ENCODE data around the gene DAGLA. TPM values are rescaled to one million over a fixed set of nuclear protein-coding genes. Genes with fewer than 3 reads are reported as not detected.
"Not testable (repeated sequence)": the region's sequence is repeated elsewhere in the genome, so short reads cannot be mapped to it uniquely, and the experiment has no call there.

Gene DAGLA
- total RNA-seq, 6 donors from 2014 or later: 3.0 to 11.0 (median 8.0) TPM

DNA sequence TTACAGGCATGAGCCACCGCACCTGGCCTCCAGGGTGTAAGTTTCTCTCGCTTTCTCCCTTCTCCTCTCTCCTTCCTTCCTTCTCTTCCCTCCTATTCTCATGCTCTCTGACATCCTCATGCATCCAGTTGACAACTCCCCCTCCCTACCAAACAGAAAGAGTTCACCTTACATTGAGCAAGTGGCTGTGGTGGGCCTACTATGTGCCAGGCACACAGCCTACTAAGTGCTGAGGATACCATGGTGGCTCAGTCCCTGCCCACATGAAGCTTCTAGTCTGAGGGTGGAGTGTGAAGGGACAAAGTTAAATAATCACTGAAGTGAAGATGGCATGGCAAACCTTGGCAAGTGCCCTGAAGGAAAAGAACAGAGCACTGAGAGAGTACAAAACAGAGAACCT, 9.6 kb upstream of the DAGLA start:
- TF ChIP-seq POLR2A (IDR thresholded peaks at IDR 0.05) (no peak), EP300 (IDR thresholded peaks at IDR 0.05) (no peak), POLR2AphosphoS5 (IDR thresholded peaks at IDR 0.05) (no peak)
- TF ChIP-seq, protein P1, sequence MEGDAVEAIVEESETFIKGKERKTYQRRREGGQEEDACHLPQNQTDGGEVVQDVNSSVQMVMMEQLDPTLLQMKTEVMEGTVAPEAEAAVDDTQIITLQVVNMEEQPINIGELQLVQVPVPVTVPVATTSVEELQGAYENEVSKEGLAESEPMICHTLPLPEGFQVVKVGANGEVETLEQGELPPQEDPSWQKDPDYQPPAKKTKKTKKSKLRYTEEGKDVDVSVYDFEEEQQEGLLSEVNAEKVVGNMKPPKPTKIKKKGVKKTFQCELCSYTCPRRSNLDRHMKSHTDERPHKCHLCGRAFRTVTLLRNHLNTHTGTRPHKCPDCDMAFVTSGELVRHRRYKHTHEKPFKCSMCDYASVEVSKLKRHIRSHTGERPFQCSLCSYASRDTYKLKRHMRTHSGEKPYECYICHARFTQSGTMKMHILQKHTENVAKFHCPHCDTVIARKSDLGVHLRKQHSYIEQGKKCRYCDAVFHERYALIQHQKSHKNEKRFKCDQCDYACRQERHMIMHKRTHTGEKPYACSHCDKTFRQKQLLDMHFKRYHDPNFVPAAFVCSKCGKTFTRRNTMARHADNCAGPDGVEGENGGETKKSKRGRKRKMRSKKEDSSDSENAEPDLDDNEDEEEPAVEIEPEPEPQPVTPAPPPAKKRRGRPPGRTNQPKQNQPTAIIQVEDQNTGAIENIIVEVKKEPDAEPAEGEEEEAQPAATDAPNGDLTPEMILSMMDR (IDR thresholded peaks at IDR 0.05): no peak

DNA sequence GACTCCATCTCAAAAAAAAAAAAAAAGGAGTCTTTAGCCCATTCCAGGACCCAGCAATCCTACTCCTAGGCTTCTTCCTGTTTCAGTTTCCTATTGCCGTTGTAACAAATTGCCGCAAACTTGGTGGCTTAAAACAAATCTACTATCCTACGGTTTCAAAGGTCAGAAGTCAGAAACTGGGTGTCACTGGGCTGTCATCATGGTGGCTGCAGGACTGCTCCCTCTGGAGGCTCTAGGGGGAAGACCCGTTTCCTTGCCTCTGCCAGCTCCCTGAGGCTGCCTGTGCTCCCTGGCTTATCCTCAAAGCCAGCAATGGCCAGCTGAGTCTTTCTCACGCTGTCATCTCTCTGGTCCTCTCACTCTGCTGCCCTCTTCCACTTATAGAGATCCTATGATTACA, 8.7 kb upstream of the DAGLA start:
- no peaks in the 10 kb centered on the region for H3K4me1 ChIP-seq
- H3K27ac ChIP-seq: no peak overlapping the region
- H3K27me3 ChIP-seq: no peaks in the 10 kb centered on the region
- no peaks in the 10 kb centered on the region for H3K9me3 ChIP-seq
- no peaks in the 10 kb centered on the region for H3K36me3 ChIP-seq
- no peak for DNase-seq
- TF ChIP-seq, protein P1 (IDR thresholded peaks at IDR 0.05): peak in 2 of 6 experiments; percentile 9 to 18
- TF ChIP-seq EP300 (IDR thresholded peaks at IDR 0.05): no peak
- no peak overlapping the region for H3K4me3 ChIP-seq
- 44 to 47% methylated on average over 5 of the region's 5 CpGs for whole genome bisulfite sequencing, 2 donors
- ATAC-seq (ENCODE audit: low FRiP score in 2 of 2): peak in 1 of 2 donors; percentile 76

More for the DNA sequence above, 9.6 kb upstream of the DAGLA start:
- ATAC-seq (ENCODE audit: low FRiP score in 2 of 2) (no peak), DNase-seq (no peak)
- Histone ChIP-seq H3K27ac (no peak overlapping the region), H3K4me3 (no peak overlapping the region), H3K4me1 (no peaks in the 10 kb centered on the region), H3K27me3 (no peaks in the 10 kb centered on the region), H3K36me3 (no peaks in the 10 kb centered on the region), H3K9me3 (no peaks in the 10 kb centered on the region)
- 97% methylated on average over 2 of the region's 2 CpGs for WGBS, 2 donors

DNA sequence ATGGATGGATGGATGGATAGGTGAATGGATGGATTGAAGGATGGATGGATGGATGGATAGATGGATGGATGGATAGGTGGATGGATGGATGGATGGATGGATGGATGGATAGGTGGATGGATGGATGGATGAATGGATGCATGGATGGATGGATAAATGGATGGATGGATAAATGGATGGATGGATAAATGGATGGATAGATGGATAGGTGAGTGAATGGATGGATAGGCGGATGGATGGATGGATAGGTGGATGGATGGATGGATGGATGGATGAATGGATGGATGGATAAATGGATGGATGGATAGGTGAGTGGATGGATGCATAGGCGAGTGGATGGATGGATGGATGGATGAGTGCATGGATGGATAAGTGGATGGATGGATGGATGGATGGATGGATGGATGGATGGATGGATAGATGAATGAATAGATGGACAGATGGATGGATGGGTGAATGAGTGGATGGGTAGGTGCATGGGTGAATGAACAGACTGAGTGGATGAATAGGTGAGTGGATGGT, 6.2 kb upstream of the DAGLA start:
- H3K4me1 ChIP-seq; H3K4me3 ChIP-seq; H3K27me3 ChIP-seq; DNase-seq; ATAC-seq (ENCODE audit: low FRiP score in 2 of 2); H3K36me3 ChIP-seq; H3K9me3 ChIP-seq; H3K27ac ChIP-seq: not testable (repeated sequence)
- 73 to 85% methylated on average over 2 of the region's 2 CpGs for WGBS, 2 donors

DNA sequence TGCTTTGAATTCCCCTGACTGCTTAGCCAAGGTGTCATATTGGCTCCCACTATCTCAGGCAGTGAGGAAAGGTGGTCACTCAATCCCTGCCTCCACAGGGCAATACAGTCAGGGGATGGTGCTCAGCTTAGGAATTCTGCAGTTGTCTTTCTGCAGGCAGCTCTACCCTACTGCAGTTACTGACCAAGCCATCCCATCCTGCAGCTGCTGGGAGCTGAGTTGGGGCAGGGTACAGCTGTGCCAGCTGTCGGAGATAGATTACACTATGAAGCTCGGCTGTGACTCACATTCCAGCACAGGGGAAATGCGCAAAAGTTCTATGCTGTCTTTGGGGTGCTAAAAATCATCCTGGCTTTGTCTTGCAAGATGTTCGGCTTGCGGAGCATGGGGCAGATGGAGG, 4.4 kb upstream of the DAGLA start:
- TF ChIP-seq EP300 (IDR thresholded peaks at IDR 0.05): no peak
- TF ChIP-seq POLR2AphosphoS5 (IDR thresholded peaks at IDR 0.05): no peak
- TF ChIP-seq, protein P1 (IDR thresholded peaks at IDR 0.05): no peak
- no peak for TF ChIP-seq POLR2A (IDR thresholded peaks at IDR 0.05)
- no peak for ATAC-seq (ENCODE audit: low FRiP score in 2 of 2)

DNA sequence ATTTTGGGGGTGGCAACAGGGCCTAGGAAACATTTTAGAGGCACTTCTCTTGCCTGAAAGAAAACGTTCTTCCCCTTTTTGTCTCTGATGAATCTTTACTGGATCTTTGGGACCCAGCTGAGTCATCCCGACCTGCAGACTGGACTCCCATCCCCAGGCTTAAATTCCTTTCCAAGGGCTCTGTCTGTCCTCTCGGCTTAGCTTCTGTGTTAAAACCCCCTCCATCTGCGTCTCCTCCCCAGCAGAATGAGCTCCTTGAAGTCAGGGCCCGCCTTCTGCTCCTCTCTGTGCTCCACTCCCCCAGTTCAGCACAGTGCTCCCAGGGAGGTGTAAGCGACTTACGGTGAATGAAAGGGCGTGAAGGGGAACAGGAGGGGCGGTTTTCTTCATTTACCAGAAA, 895 bp upstream of the DAGLA start:
- WGBS, 2 donors: 57 to 61% methylated on average over 9 of the region's 9 CpGs

More for the DNA sequence above, 4.4 kb upstream of the DAGLA start:
- no peaks in the 10 kb centered on the region for H3K36me3 ChIP-seq
- peaks cover 2 to 11% (median 7%) of the 10 kb centered on the region in 4 donors for H3K4me1 ChIP-seq
- no peak for DNase-seq
- peaks cover 0 to 5% (median 0%) of the 10 kb centered on the region in 4 donors for H3K27me3 ChIP-seq
- H3K9me3 ChIP-seq: no peaks in the 10 kb centered on the region
- H3K4me3 ChIP-seq: no peak overlapping the region
- 65 to 69% methylated on average over 4 to 5 of the region's 5 CpGs for WGBS, 2 donors
- H3K27ac ChIP-seq: no peak overlapping the region

More for the DNA sequence above, 895 bp upstream of the DAGLA start:
- TF ChIP-seq, protein P1 (IDR thresholded peaks at IDR 0.05): no peak
- TF ChIP-seq EP300 (IDR thresholded peaks at IDR 0.05): no peak
- no peak for TF ChIP-seq POLR2AphosphoS5 (IDR thresholded peaks at IDR 0.05)
- no peak for TF ChIP-seq POLR2A (IDR thresholded peaks at IDR 0.05)
- peak overlapping the region in 1 of 4 donors; percentile 30 for H3K27ac ChIP-seq
- peaks cover 10 to 27% (median 10%) of the 10 kb centered on the region in 4 donors for H3K4me1 ChIP-seq
- peak in 1 of 2 donors; percentile 3 for ATAC-seq (ENCODE audit: low FRiP score in 2 of 2)
- H3K36me3 ChIP-seq: no peaks in the 10 kb centered on the region
- peaks cover 0 to 8% (median 0%) of the 10 kb centered on the region in 4 donors for H3K27me3 ChIP-seq
- no peak overlapping the region for H3K4me3 ChIP-seq
- H3K9me3 ChIP-seq: no peaks in the 10 kb centered on the region
- DNase-seq: no peak
